ENCODE results near the gene JMJD4. TPM values are rescaled to one million over a fixed set of nuclear protein-coding genes. Genes with fewer than 3 reads are reported as not detected.

JMJD4 gene
- total RNA-seq, 3 donors from 2014 or later = 11.7 to 27.2 (median 21.0) TPM

GRCh38 chr1:227729144-227729880 lies 5.8 kb downstream of the JMJD4 start:
- DNase-seq (ENCODE audit: low spot score in 2 of 2) = no peak
- Histone ChIP-seq H3K9me3 (no peaks in the 10 kb centered on the region), H3K27ac (peak overlapping the region; percentile 77 to 78), H3K4me3 (peak overlapping the region; percentile 39 to 65 (median 65)), H3K27me3 (no peaks in the 10 kb centered on the region), H3K36me3 (no peaks in the 10 kb centered on the region), H3K4me1 (peaks cover 0 to 23% of the 10 kb centered on the region in 2 donors)
- TF ChIP-seq POLR2AphosphoS5 (IDR thresholded peaks at IDR 0.05) = no peak
- no peak for TF ChIP-seq CTCF (IDR thresholded peaks at IDR 0.05)
- intact Hi-C loops (cut with DNase I; ENCODE audit: low total_unique reads) = no loop called here

- intact Hi-C loops (cut with DNase I; ENCODE audit: low total_unique reads) = no loop called here
- peak overlapping the region; percentile 77 to 78 for H3K27ac ChIP-seq
- DNase-seq (ENCODE audit: low spot score in 2 of 2) = no peak
- peak overlapping the region; percentile 39 to 65 (median 65) for H3K4me3 ChIP-seq
- no peaks in the 10 kb centered on the region for H3K9me3 ChIP-seq
- TF ChIP-seq POLR2A (IDR thresholded peaks at IDR 0.05) (no peak), POLR2AphosphoS5 (IDR thresholded peaks at IDR 0.05) (no peak), CTCF (IDR thresholded peaks at IDR 0.05) (no peak)
- H3K4me1 ChIP-seq = peaks cover 0 to 18% of the 10 kb centered on the region in 2 donors
- no peaks in the 10 kb centered on the region for H3K36me3 ChIP-seq
- H3K27me3 ChIP-seq = no peaks in the 10 kb centered on the region
These were observed 6.3 kb downstream of the JMJD4 start for GRCh38 chr1:227728892-227729143.

GRCh38 chr1:227728059-227728891 lies 6.8 kb downstream of the JMJD4 start:
- no peaks in the 10 kb centered on the region for H3K27me3 ChIP-seq
- H3K9me3 ChIP-seq = no peaks in the 10 kb centered on the region
- no peaks in the 10 kb centered on the region for H3K36me3 ChIP-seq
- H3K4me1 ChIP-seq = peaks cover 0 to 12% of the 10 kb centered on the region in 2 donors
- peak overlapping the region; percentile 77 to 78 for H3K27ac ChIP-seq
- intact Hi-C loops (cut with DNase I; ENCODE audit: low total_unique reads) = no loop called here
- peak overlapping the region; percentile 39 to 65 (median 65) for H3K4me3 ChIP-seq
- peak; percentile 67 to 85 for DNase-seq (ENCODE audit: low spot score in 2 of 2)
- TF ChIP-seq CTCF (IDR thresholded peaks at IDR 0.05) (no peak), POLR2AphosphoS5 (IDR thresholded peaks at IDR 0.05) (peak in 1 of 3 donors; percentile 34)

- Histone ChIP-seq H3K4me1 (peaks cover 0 to 12% of the 10 kb centered on the region in 2 donors), H3K4me3 (no peak overlapping the region), H3K27ac (peak overlapping the region in 1 of 2 donors; percentile 78), H3K9me3 (peaks cover 0 to 5% of the 10 kb centered on the region in 2 donors), H3K27me3 (no peaks in the 10 kb centered on the region), H3K36me3 (no peaks in the 10 kb centered on the region)
- DNase-seq (ENCODE audit: low spot score in 2 of 2) = no peak
- TF ChIP-seq POLR2AphosphoS5 (IDR thresholded peaks at IDR 0.05) (no peak), POLR2A (IDR thresholded peaks at IDR 0.05) (no peak), CTCF (IDR thresholded peaks at IDR 0.05) (no peak)
- intact Hi-C loops (cut with DNase I; ENCODE audit: low total_unique reads) = no loop called here
These were observed 8.0 kb downstream of the JMJD4 start for GRCh38 chr1:227726924-227727599.
